Islet precursor cell (in vitro differentiated cells): ENCODE results near the gene SPATS2L.
A peak's percentile ranks its signal among the peaks of the same experiment; 100 is the strongest.

ENCODE experiments used
- DNase-seq: peaks from one replicate; pipeline ENCODE4 v3.0.0-alpha.2; 2018

The SPATS2L gene

GRCh38 chr2:200379481-200380090 is 73.1 kb downstream of the SPATS2L start:
- DNase-seq = no peak

GRCh38 chr2:200380091-200380561 is 73.6 kb downstream of the SPATS2L start:
- no peak for DNase-seq

- no peak for DNase-seq
Observed at GRCh38 chr2:200380833-200381542, 74.5 kb downstream of the SPATS2L start.

- DNase-seq = no peak
Observed at GRCh38 chr2:200382874-200383273, 76.4 kb downstream of the SPATS2L start.

GRCh38 chr2:200383380-200384110 is 77.1 kb downstream of the SPATS2L start:
- DNase-seq = no peak

- no peak for DNase-seq
Observed at GRCh38 chr2:200385063-200385635, 78.7 kb downstream of the SPATS2L start.

- DNase-seq = no peak
Observed at GRCh38 chr2:200393191-200393590, 86.7 kb downstream of the SPATS2L start.

GRCh38 chr2:200394045-200394444 is 87.6 kb downstream of the SPATS2L start:
- DNase-seq = no peak

- DNase-seq = no peak
Observed at GRCh38 chr2:200396781-200397242, 90.3 kb downstream of the SPATS2L start.

- DNase-seq = no peak
Observed at GRCh38 chr2:200397785-200398184, 91.3 kb downstream of the SPATS2L start.

GRCh38 chr2:200399046-200399445 is 92.6 kb downstream of the SPATS2L start:
- no peak for DNase-seq

- no peak for DNase-seq
Observed at GRCh38 chr2:200399636-200400035, 93.1 kb downstream of the SPATS2L start.

- DNase-seq = no peak
Observed at GRCh38 chr2:200403814-200404213, 97.3 kb downstream of the SPATS2L start.

- no peak for DNase-seq
Observed at GRCh38 chr2:200404615-200405014, 98.1 kb downstream of the SPATS2L start.

GRCh38 chr2:200405599-200406298 is 99.3 kb downstream of the SPATS2L start:
- DNase-seq = peak; percentile 84

GRCh38 chr2:200406379-200406778 is 99.9 kb downstream of the SPATS2L start:
- DNase-seq = no peak

- DNase-seq = peak; percentile 76
Observed at GRCh38 chr2:200408428-200409316, 102.2 kb downstream of the SPATS2L start.

GRCh38 chr2:200411831-200412230 is 105.3 kb downstream of the SPATS2L start:
- DNase-seq = no peak

- DNase-seq = no peak
Observed at GRCh38 chr2:200414367-200414766, 107.9 kb downstream of the SPATS2L start.

- DNase-seq = no peak
Observed at GRCh38 chr2:200415455-200415854, 109.0 kb downstream of the SPATS2L start.

- DNase-seq = peak; percentile 64
Observed at GRCh38 chr2:200416878-200417277, 110.4 kb downstream of the SPATS2L start.

- no peak for DNase-seq
Observed at GRCh38 chr2:200417366-200417765, 110.9 kb downstream of the SPATS2L start.
